ENCODE measurements around the gene WDR31.
"Not testable (repeated sequence)": the region's sequence is repeated elsewhere in the genome, so short reads cannot be mapped to it uniquely, and the experiment has no call there.

Gene WDR31

GRCh38 chr9:113368982-113369854, 29.1 kb upstream of the WDR31 start:
- no peak for DNase-seq (ENCODE audit: low spot score)

DNA sequence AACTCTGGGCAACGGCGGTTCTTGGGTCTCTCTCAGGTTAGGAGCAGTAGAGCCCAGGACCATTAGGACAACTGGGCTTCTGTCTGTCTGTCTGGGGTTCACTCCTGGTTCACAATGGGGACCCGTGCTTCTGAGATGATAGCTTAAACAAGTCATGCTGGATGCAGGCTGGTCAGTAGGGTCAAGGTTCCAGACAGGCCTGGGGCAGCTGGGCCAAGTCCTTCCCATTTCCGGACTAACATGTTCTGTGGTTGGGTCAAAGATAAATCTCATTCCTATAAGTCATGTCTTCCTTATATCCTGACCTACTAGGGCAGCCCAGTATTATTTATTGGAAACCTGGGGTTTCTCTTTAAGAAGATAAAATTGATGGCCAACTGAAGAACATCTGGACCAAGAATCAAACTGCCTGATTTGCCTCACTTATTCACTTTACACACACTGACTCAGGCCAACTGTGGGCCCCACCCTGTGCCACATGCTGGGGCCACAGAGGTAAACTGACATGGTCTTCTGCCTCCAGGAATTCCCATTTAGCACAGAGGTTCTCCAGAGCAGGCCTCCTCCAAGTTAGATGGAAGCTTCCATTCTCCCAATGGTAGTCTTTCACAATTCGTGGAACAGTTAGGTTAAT, 28.4 kb upstream of the WDR31 start:
- no peak for DNase-seq (ENCODE audit: low spot score)

DNA sequence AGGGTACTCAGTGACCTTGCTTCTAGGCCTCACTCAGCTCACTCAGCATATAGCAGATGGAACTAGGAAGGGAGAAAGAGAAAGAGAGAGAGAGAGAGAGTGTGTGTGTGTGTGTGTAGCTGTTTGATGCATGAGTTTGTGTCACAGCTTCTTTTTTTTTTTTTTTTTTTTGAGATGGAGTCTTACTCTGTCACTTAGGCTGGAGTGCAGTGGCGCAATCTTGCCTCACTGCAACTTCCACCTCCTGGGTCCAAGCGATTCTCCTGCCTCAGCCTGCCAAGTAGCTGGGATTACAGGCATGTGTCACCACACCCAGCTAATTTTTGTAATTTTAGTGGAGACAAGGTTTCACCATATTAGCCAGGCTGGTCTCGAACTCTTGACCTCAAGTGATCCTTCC, 25.6 kb upstream of the WDR31 start:
- not testable (repeated sequence) for DNase-seq (ENCODE audit: low spot score)

- no peak for DNase-seq (ENCODE audit: low spot score)
Measured at GRCh38 chr9:113364951-113365350, 24.9 kb upstream of the WDR31 start.

DNA sequence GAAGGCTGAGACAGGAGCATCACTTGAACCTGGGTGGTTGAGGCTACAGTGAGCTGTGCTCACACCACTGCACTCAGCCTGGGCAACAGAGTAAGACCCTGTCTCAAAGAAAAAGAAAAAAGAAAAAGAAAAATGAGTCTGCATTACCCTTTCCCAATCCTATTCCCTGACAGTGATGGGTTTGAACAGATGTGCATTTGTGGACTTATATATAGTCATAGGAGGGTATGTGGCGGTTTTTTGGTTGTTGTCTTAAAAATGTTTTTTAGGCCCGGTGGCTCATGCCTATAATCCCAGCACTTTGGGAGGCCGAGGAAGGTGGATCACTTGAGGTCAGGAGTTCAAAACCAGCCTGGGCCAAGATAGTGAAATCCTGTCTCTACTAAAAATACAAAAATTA, 23.3 kb upstream of the WDR31 start:
- DNase-seq (ENCODE audit: low spot score) = no peak

GRCh38 chr9:113361304-113362018, 21.4 kb upstream of the WDR31 start:
- no peak for DNase-seq (ENCODE audit: low spot score)

DNA sequence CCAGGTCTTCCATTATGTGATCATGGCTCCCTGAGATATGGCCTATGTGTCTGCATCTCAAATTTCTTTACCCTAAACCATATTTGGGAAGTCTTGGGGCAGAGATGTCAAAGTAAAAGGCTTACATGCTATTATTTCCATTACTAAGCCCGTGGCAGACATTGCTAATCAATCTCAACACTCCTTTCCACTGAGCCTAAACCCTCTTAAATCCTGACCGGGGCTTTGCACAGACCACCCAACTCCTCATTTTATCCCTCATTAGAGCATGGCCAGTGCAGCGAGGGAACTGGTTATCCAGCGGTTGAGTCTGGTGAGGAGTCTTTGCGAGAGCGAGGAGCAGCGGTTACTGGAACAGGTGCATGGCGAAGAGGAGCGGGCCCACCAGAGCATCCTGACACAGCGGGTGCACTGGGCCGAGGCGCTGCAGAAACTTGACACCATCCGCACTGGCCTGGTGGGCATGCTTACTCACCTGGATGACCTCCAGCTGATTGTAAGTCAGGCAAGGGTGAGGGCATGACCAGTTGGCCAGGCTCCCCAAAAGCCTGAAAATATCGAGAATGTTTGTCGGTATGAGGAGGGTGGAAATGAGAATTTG, 20.3 kb upstream of the WDR31 start:
- no peak for DNase-seq (ENCODE audit: low spot score)

DNA sequence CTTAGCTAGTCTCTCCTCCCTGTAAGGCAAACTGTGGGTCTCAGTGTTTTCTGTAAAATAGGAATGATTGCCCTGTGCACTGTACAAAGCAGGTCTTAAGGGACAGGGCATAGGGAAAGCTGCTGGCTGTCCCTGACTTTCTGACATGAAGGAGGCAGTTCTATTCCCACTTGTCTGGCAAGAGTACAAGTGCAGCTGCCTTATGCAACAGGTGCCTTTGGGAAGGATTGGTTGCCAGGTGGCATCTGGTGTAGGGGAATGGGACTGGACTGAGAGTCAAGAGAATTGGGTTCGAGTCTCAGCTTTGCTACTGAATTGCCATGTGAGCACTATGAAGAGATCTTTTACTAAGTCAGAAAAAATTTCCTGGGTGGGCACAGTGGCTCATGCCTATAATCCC, 19.3 kb upstream of the WDR31 start:
- no peak for DNase-seq (ENCODE audit: low spot score)

GRCh38 chr9:113356686-113357292, 16.7 kb upstream of the WDR31 start:
- no peak for DNase-seq (ENCODE audit: low spot score)

GRCh38 chr9:113355040-113355596, 15.0 kb upstream of the WDR31 start:
- no peak for DNase-seq (ENCODE audit: low spot score)

DNA sequence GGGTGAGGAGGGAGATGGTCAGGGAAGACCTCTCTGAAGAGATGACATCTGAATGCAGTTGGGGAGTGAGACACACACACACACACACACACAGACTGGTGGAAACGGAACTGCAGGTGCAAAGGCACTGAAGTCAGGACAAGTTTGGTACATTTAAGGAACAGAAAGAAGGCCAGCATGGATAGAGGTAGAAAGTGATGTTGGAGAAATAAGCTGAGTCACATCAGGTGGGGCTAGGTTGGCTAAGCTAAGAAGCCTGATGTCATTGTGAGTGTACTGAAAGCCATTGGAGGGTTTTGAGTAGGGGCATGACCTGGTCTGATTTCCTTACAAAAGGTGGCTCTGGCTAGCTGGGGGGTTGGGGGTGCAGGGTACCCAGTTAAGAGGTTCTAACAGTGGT, 12.3 kb upstream of the WDR31 start:
- DNase-seq (ENCODE audit: low spot score) = no peak

DNA sequence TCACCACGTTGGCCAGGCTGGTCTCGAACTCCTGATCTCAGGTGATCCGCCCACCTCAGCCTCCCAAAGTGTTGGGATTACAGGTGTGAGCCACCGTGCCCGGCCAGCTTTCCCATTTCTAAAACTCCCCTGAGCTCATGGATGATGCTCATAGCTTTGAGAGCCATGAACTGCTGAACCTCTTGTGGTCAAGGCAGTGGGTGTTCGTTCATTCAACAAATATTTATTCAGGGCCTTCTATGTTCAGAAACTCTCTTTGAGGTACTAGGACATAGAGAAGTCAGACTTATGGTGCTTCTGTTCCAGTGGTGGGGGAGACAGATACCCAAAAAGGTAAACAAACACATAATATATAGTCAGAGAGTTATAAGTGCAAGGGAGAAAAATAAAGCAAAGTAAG, 11.9 kb upstream of the WDR31 start:
- DNase-seq (ENCODE audit: low spot score) = no peak

- no peak for DNase-seq (ENCODE audit: low spot score)
Measured at GRCh38 chr9:113350937-113351336, 10.9 kb upstream of the WDR31 start.

DNA sequence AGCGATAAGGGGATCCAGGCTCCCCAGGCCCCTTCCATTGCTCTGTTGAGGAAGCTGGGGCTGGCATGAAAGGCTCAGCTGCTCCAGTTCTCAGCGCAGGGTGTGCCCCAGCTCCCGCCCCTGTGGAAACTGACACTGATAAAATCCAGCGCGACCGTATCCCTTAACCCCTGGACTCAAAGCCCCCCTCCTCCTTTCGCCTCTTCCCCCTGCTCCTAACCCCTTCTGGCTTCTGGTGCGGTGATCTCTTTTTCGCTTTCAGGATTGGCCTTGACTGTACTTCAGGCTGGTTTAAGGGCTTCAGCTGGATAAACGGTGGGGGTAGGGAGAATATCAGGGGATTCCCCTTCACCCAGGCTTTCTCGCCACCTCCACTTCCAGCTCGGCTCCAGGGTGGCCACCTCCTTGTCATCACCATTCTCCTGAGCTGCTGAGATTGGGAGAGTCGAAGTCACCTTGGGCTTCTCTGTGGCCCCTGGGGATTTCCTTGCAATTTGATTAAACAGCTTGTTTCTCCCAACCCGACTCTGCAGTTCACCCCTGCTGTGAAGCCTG, 10.1 kb upstream of the WDR31 start:
- no peak for DNase-seq (ENCODE audit: low spot score)

DNA sequence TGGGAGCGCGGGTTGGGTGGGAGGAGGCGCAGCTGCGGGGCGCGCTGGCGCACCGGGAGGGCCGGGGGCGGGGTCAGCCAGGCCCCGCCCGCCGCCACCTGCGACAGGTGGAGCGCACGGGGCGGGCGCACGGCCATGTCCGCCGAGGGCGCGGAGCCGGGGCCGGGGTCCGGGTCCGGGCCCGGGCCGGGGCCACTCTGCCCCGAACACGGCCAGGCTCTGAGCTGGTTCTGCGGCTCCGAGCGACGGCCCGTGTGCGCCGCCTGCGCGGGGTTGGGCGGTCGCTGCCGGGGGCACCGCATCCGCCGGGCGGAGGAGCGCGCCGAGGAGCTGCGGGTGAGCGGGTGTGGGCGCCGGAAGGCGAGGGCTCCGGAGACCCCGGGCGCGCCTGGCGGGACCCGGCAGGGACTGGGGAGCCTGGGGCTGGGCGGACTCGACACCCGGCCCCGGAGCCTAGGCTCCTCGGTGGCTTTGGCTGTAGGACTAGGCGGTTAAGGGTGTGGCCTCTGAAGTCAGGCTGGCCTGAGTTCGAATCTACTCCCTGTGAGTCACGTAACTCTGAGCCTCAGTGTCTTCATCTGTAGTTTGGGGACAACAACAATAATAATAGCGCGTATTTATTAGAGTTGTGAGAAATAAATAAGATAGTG, 9.5 kb upstream of the WDR31 start, which contains the start of gene BSPRY:
BSPRY (plus strand) TSS at position 97 of the 650 bp plus-strand sequence; CDS start at position 136, 39 bp downstream.
- DNase-seq (ENCODE audit: low spot score) = no peak

DNA sequence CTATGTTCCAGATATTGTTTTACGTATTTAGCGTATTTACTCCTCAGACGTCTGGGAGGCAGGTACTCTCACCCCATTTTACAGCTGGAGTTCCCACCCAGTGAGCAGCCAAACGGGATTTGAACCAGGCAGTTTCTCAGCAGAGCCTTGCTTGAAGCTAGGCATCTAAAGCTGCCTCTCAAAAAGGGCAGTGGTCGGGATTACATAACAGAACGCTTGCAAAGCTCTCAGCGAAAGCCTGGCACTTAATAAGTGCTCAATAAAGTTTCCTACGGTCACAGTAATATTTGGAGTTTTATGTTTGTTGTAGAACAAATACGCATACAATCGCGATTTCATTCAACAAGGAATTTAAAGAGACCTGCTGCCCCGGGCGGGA, 9.0 kb upstream of the WDR31 start:
- no peak for DNase-seq (ENCODE audit: low spot score)

DNA sequence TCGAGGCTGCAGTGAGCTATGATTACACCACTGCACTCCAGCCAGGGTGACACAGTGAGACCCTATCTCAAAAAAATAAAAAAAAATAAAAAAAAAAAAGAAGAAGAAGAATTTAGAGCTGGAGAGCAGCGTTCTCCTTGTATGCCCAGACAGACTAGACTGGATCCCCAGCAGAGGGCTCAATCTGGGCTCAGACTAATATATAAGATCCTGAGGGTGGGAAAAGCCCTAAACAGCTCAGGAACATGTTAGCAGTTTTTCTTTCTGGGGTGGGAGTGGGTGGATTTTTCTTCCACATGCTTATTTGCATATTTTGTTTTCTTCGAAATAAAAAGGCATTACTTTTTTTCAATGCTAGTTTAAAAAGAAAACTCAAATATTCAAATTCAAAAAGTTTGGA, 8.4 kb upstream of the WDR31 start:
- DNase-seq (ENCODE audit: low spot score) = no peak

GRCh38 chr9:113345671-113346070, 5.6 kb upstream of the WDR31 start:
- no peak for DNase-seq (ENCODE audit: low spot score)

GRCh38 chr9:113345190-113345589, 5.1 kb upstream of the WDR31 start:
- no peak for DNase-seq (ENCODE audit: low spot score)

- DNase-seq (ENCODE audit: low spot score) = no peak
Measured at GRCh38 chr9:113343732-113344231, 3.7 kb upstream of the WDR31 start.

Data from kidney capillary endothelial cell (primary cell).